CD4-positive, alpha-beta memory T cell (primary cell): ENCODE measurements around the gene PIEZO2. TPM values are rescaled to one million over a fixed set of nuclear protein-coding genes. Genes with fewer than 3 reads are reported as not detected.

ENCODE experiments used
- CTCF ChIA-PET: fragments of 350-600 bp; sonication (Branson Sonifier 250); formaldehyde crosslinking; loops from one replicate; lab custom pipeline; 2021; ENCODE audit warnings: inconsistent platforms; ENCODE audit not compliant: partially characterized antibody; lab: Charles Lee
- POLR2A ChIA-PET: fragments of 350-600 bp; sonication (Branson Sonifier 250); formaldehyde crosslinking; loops from one replicate; lab custom pipeline; 2021; ENCODE audit not compliant: partially characterized antibody; lab: Charles Lee
- DNase-seq, 5 donors: peaks; one replicate each; pipeline versions ENCODE4 v3.0.0 to v3.0.0-alpha.2; 2020 to 2022; ENCODE audit warnings: mixed read lengths in 1 of 5
- H3K27ac ChIP-seq: one replicate; pipeline ENCODE4 v1.7.0; 2013; ENCODE audit warnings: low read depth, low read length
- H3K27me3 ChIP-seq: 2 replicates; pipeline ENCODE4 v1.7.0; 2013; ENCODE audit warnings: mild to moderate bottlenecking, low read length, moderate library complexity; ENCODE audit not compliant: insufficient read depth
- H3K36me3 ChIP-seq: 2 replicates; pipeline ENCODE4 v1.7.0; 2013; ENCODE audit warnings: mild to moderate bottlenecking, low read length, moderate library complexity; ENCODE audit not compliant: insufficient read depth
- H3K4me1 ChIP-seq: 2 replicates; pipeline ENCODE4 v1.7.0; 2013; ENCODE audit warnings: mild to moderate bottlenecking, low read length, moderate library complexity; ENCODE audit not compliant: insufficient read depth
- H3K4me3 ChIP-seq, 2 donors: one replicate each; pipeline ENCODE4 v1.7.0; 2013; ENCODE audit warnings: low read length in 2 of 2, mild to moderate bottlenecking in 1 of 2
- H3K9me3 ChIP-seq, 2 donors: one replicate each; pipeline ENCODE4 v1.7.0; 2013; ENCODE audit warnings: low read length in 2 of 2, control low read depth in 1 of 2; ENCODE audit not compliant: control insufficient read depth in 1 of 2
- H3K27ac Mint-ChIP-seq, 7 donors: one replicate each; pipeline ENCODE4 v1.8.0; 2020 to 2021; ENCODE audit warnings: mixed read lengths in 7 of 7, mild to moderate bottlenecking in 6 of 7, inconsistent platforms in 3 of 7, moderate library complexity in 3 of 7
- H3K27me3 Mint-ChIP-seq, 2 donors: one replicate each; pipeline ENCODE4 v1.8.0; 2020 to 2021; ENCODE audit warnings: mixed read lengths in 2 of 2
- H3K36me3 Mint-ChIP-seq, 2 donors: one replicate each; pipeline ENCODE4 v1.8.0; 2020 to 2021; ENCODE audit warnings: mixed read lengths in 2 of 2, inconsistent platforms in 1 of 2, mild to moderate bottlenecking in 1 of 2
- H3K4me1 Mint-ChIP-seq, 4 donors: one replicate each; pipeline ENCODE4 v1.8.0; 2020 to 2021; ENCODE audit warnings: mixed read lengths in 4 of 4, mild to moderate bottlenecking in 1 of 4
- H3K4me3 Mint-ChIP-seq, 8 donors: one replicate each; pipeline ENCODE4 v1.8.0; 2020 to 2021; ENCODE audit warnings: mixed read lengths in 8 of 8, mild to moderate bottlenecking in 7 of 8, moderate library complexity in 6 of 8, inconsistent platforms in 3 of 8
- H3K9me3 Mint-ChIP-seq, 8 donors: one replicate each; pipeline ENCODE4 v1.8.0; 2020 to 2021; ENCODE audit warnings: mixed read lengths in 8 of 8, mild to moderate bottlenecking in 5 of 8, inconsistent platforms in 3 of 8, moderate library complexity in 1 of 8
- intact Hi-C: fragments of 100-400 bp; cut with micrococcal nuclease; formaldehyde crosslinking; loops from one replicate; pipeline ENCODE4 v1.15.1; 2023
- polyA plus RNA-seq, 2 donors: library from polyadenylated mRNA; unstranded; fragments of 300-500 nt; fragmentation: Illumina TruSeq; gene quantifications; one replicate each; pipeline ENCODE4 v1.2.3, GENCODE V29; 2021
- total RNA-seq, 2 experiments: library from RNA; stranded (reverse); gene quantifications; one replicate each; pipeline ENCODE4 v1.2.3, GENCODE V29; 2021

Gene PIEZO2
- total and polyA plus RNA-seq, 4 experiments from 2014 or later = not detected

- intact Hi-C loops = no loop called here
- Histone ChIP-seq H3K4me3 (no peak overlapping the region), H3K4me1 (no peaks in the 10 kb centered on the region), H3K27me3 (no peaks in the 10 kb centered on the region), H3K9me3 (no peaks in the 10 kb centered on the region), H3K36me3 (no peaks in the 10 kb centered on the region), H3K27ac (no peak overlapping the region)
- Mint-ChIP-seq H3K4me3 (no peak overlapping the region), H3K4me1 (no peaks in the 10 kb centered on the region), H3K27ac (no peak overlapping the region), H3K9me3 (no peaks in the 10 kb centered on the region), H3K27me3 (peaks cover 0 to 6% of the 10 kb centered on the region in 2 donors), H3K36me3 (no peaks in the 10 kb centered on the region)
- POLR2A ChIA-PET = no interaction called here
- CTCF ChIA-PET = no interaction called here
- no peak for DNase-seq
These were observed 117.4 kb downstream of the PIEZO2 start for GRCh38 chr18:11031966-11032365.

DNA sequence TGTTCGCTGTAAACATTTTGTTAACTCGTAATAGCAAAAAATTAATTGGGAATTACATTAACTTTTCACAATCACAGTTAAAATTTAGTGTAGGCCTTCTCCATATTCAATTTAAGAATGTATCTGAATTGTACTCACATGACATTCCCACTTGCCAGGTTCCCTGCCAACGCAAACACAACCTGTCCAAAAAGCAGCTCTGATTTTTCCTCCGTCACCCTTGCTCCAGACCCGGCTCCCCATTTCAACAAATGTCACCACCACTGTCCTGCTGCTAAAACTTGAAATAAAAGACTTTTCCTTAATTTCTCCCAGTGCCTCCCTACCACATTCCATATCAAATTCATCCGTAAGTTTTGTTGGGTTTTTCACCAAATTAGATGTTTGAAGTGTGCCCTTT is 120.3 kb downstream of the PIEZO2 start:
- Histone ChIP-seq H3K27me3 (no peaks in the 10 kb centered on the region), H3K36me3 (no peaks in the 10 kb centered on the region), H3K9me3 (no peaks in the 10 kb centered on the region), H3K4me1 (no peaks in the 10 kb centered on the region), H3K4me3 (no peak overlapping the region), H3K27ac (no peak overlapping the region)
- no peaks in the 10 kb centered on the region for H3K9me3 Mint-ChIP-seq
- H3K27me3 Mint-ChIP-seq = peaks cover 0 to 2% of the 10 kb centered on the region in 2 donors
- no peak overlapping the region for H3K4me3 Mint-ChIP-seq
- no peak for DNase-seq
- POLR2A ChIA-PET = no interaction called here
- intact Hi-C loops = no loop called here
- CTCF ChIA-PET = no interaction called here
- H3K4me1 Mint-ChIP-seq = no peaks in the 10 kb centered on the region
- no peak overlapping the region for H3K27ac Mint-ChIP-seq
- H3K36me3 Mint-ChIP-seq = no peaks in the 10 kb centered on the region

GRCh38 chr18:11027862-11028261 is 121.5 kb downstream of the PIEZO2 start:
- Histone ChIP-seq H3K4me3 (no peak overlapping the region), H3K4me1 (no peaks in the 10 kb centered on the region), H3K36me3 (no peaks in the 10 kb centered on the region), H3K27me3 (no peaks in the 10 kb centered on the region), H3K9me3 (no peaks in the 10 kb centered on the region), H3K27ac (no peak overlapping the region)
- Mint-ChIP-seq H3K36me3 (no peaks in the 10 kb centered on the region), H3K27ac (no peak overlapping the region), H3K4me3 (no peak overlapping the region), H3K4me1 (no peaks in the 10 kb centered on the region), H3K9me3 (no peaks in the 10 kb centered on the region), H3K27me3 (peaks cover 0 to 2% of the 10 kb centered on the region in 2 donors)
- intact Hi-C loops = no loop called here
- CTCF ChIA-PET = no interaction called here
- POLR2A ChIA-PET = no interaction called here
- DNase-seq = no peak

- Mint-ChIP-seq H3K27ac (no peak overlapping the region), H3K4me3 (no peak overlapping the region), H3K36me3 (no peaks in the 10 kb centered on the region), H3K27me3 (peaks cover 0 to 2% of the 10 kb centered on the region in 2 donors), H3K9me3 (no peaks in the 10 kb centered on the region), H3K4me1 (no peaks in the 10 kb centered on the region)
- Histone ChIP-seq H3K9me3 (no peaks in the 10 kb centered on the region), H3K27ac (no peak overlapping the region), H3K4me1 (no peaks in the 10 kb centered on the region), H3K4me3 (no peak overlapping the region), H3K27me3 (no peaks in the 10 kb centered on the region), H3K36me3 (no peaks in the 10 kb centered on the region)
- intact Hi-C loops = no loop called here
- POLR2A ChIA-PET = no interaction called here
- no peak for DNase-seq
- CTCF ChIA-PET = no interaction called here
These were observed 123.7 kb downstream of the PIEZO2 start for GRCh38 chr18:11025671-11026070.

GRCh38 chr18:11024928-11025669 is 124.3 kb downstream of the PIEZO2 start:
- peaks cover 0 to 2% of the 10 kb centered on the region in 2 donors for H3K27me3 Mint-ChIP-seq
- Histone ChIP-seq H3K27ac (no peak overlapping the region), H3K27me3 (no peaks in the 10 kb centered on the region), H3K9me3 (no peaks in the 10 kb centered on the region), H3K4me1 (no peaks in the 10 kb centered on the region), H3K36me3 (no peaks in the 10 kb centered on the region), H3K4me3 (no peak overlapping the region)
- H3K27ac Mint-ChIP-seq = no peak overlapping the region
- CTCF ChIA-PET = no interaction called here
- POLR2A ChIA-PET = no interaction called here
- no peak for DNase-seq
- H3K9me3 Mint-ChIP-seq = no peaks in the 10 kb centered on the region
- intact Hi-C loops = no loop called here
- no peak overlapping the region for H3K4me3 Mint-ChIP-seq
- H3K4me1 Mint-ChIP-seq = no peaks in the 10 kb centered on the region
- H3K36me3 Mint-ChIP-seq = no peaks in the 10 kb centered on the region

- H3K4me1 Mint-ChIP-seq = no peaks in the 10 kb centered on the region
- no peaks in the 10 kb centered on the region for H3K36me3 ChIP-seq
- H3K27ac Mint-ChIP-seq = no peak overlapping the region
- H3K4me3 Mint-ChIP-seq = no peak overlapping the region
- ChIA-PET CTCF (no interaction called here), POLR2A (no interaction called here)
- no peak overlapping the region for H3K27ac ChIP-seq
- intact Hi-C loops = no loop called here
- no peak for DNase-seq
- no peak overlapping the region for H3K4me3 ChIP-seq
- no peaks in the 10 kb centered on the region for H3K9me3 ChIP-seq
- H3K36me3 Mint-ChIP-seq = no peaks in the 10 kb centered on the region
- H3K27me3 Mint-ChIP-seq = no peaks in the 10 kb centered on the region
- H3K4me1 ChIP-seq = no peaks in the 10 kb centered on the region
- H3K9me3 Mint-ChIP-seq = no peaks in the 10 kb centered on the region
- no peaks in the 10 kb centered on the region for H3K27me3 ChIP-seq
These were observed 127.9 kb downstream of the PIEZO2 start for GRCh38 chr18:11021477-11021876.

DNA sequence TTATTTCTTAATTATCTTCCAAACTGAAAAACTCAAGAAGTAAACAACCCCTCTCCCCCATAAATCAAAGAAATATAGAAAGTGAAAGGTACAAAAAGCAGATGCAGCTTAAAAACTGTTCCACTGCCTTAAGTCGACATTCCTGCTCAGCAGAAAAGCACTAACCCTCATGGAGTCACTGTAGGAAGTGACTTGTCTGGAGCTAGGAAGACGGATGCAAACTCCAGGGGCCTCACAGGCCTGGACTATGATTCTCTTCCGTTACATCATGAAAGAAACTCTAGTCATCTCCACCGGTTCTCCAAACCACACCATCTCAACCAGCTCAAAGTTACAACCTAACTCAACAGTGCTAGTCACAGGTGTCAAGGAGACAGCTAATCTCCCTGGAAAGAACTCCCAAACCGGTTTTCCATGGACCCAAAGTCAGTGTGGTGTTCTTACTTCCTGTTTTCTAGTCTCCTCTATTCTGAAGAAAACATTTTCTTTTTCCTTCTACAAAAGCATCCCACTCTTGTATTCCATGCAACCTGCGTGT is 128.4 kb downstream of the PIEZO2 start:
- H3K27ac Mint-ChIP-seq = no peak overlapping the region
- POLR2A ChIA-PET = no interaction called here
- no peaks in the 10 kb centered on the region for H3K4me1 Mint-ChIP-seq
- Histone ChIP-seq H3K4me1 (no peaks in the 10 kb centered on the region), H3K36me3 (no peaks in the 10 kb centered on the region), H3K27me3 (no peaks in the 10 kb centered on the region), H3K9me3 (no peaks in the 10 kb centered on the region), H3K4me3 (no peak overlapping the region), H3K27ac (no peak overlapping the region)
- DNase-seq = no peak
- no peaks in the 10 kb centered on the region for H3K27me3 Mint-ChIP-seq
- intact Hi-C loops = no loop called here
- H3K36me3 Mint-ChIP-seq = no peaks in the 10 kb centered on the region
- no peaks in the 10 kb centered on the region for H3K9me3 Mint-ChIP-seq
- CTCF ChIA-PET = no interaction called here
- H3K4me3 Mint-ChIP-seq = no peak overlapping the region
